ENCODE data around the gene SNAP25. TPM values are rescaled to one million over a fixed set of nuclear protein-coding genes. Genes with fewer than 3 reads are reported as not detected.

SNAP25 gene
- total RNA-seq, 2 donors from 2014 or later: 0.11 TPM; not detected in 1

GRCh38 chr20:10255846-10256245 lies 37.2 kb downstream of the SNAP25 start:
- WGBS, 2 experiments (ENCODE audit: insufficient coverage in 1 of 2, insufficient read length in 1 of 2): no CpG with 5 or more reads among the region's 1 CpG
- no peak for TF ChIP-seq CTCF (conservative IDR thresholded peaks at IDR 0.05)
- no peak overlapping the region for H3K27ac ChIP-seq (ENCODE audit: low read depth, low read length)
- Mint-ChIP-seq H3K27me3 (ENCODE audit: insufficient read depth) (no peaks in the 10 kb centered on the region), H3K9me3 (no peaks in the 10 kb centered on the region), H3K36me3 (ENCODE audit: low read depth) (no peaks in the 10 kb centered on the region), H3K4me1 (peaks cover 8% of the 10 kb centered on the region), H3K4me3 (no peak overlapping the region), H3K27ac (no peak overlapping the region)
- no peak overlapping the region for H3K9ac ChIP-seq (ENCODE audit: extremely low read depth, low read length, poor library complexity, severe bottlenecking)
- no peak for DNase-seq
- no peak overlapping the region for H3K4me3 ChIP-seq (ENCODE audit: low read length)
- no peaks in the 10 kb centered on the region for H3K36me3 ChIP-seq (ENCODE audit: control insufficient read depth, insufficient read depth, low read length)
- no peaks in the 10 kb centered on the region for H3K27me3 ChIP-seq (ENCODE audit: control insufficient read depth, insufficient read depth, low read length, poor library complexity, severe bottlenecking)
- no peaks in the 10 kb centered on the region for H3K4me1 ChIP-seq (ENCODE audit: control insufficient read depth, insufficient read depth, low read length)
- no peaks in the 10 kb centered on the region for H3K9me3 ChIP-seq (ENCODE audit: control insufficient read depth, low read length)

- H3K36me3 ChIP-seq (ENCODE audit: control insufficient read depth, insufficient read depth, low read length): no peaks in the 10 kb centered on the region
- no peak overlapping the region for H3K4me3 Mint-ChIP-seq
- no peaks in the 10 kb centered on the region for H3K27me3 ChIP-seq (ENCODE audit: control insufficient read depth, insufficient read depth, low read length, poor library complexity, severe bottlenecking)
- H3K4me1 Mint-ChIP-seq: peaks cover 7% of the 10 kb centered on the region
- H3K9ac ChIP-seq (ENCODE audit: extremely low read depth, low read length, poor library complexity, severe bottlenecking): no peak overlapping the region
- H3K4me3 ChIP-seq (ENCODE audit: low read length): no peak overlapping the region
- H3K27me3 Mint-ChIP-seq (ENCODE audit: insufficient read depth): no peaks in the 10 kb centered on the region
- no peaks in the 10 kb centered on the region for H3K9me3 Mint-ChIP-seq
- H3K27ac ChIP-seq (ENCODE audit: low read depth, low read length): no peak overlapping the region
- H3K4me1 ChIP-seq (ENCODE audit: control insufficient read depth, insufficient read depth, low read length): peaks cover 3% of the 10 kb centered on the region
- no peaks in the 10 kb centered on the region for H3K9me3 ChIP-seq (ENCODE audit: control insufficient read depth, low read length)
- DNase-seq: no peak
- no peak for TF ChIP-seq CTCF (conservative IDR thresholded peaks at IDR 0.05)
- no peaks in the 10 kb centered on the region for H3K36me3 Mint-ChIP-seq (ENCODE audit: low read depth)
- H3K27ac Mint-ChIP-seq: no peak overlapping the region
Measured at GRCh38 chr20:10259166-10259565, 40.5 kb downstream of the SNAP25 start.

GRCh38 chr20:10260316-10260715 lies 41.7 kb downstream of the SNAP25 start:
- H3K36me3 Mint-ChIP-seq (ENCODE audit: low read depth): no peaks in the 10 kb centered on the region
- no peak for TF ChIP-seq CTCF (conservative IDR thresholded peaks at IDR 0.05)
- H3K9me3 Mint-ChIP-seq: no peaks in the 10 kb centered on the region
- Histone ChIP-seq H3K27ac (ENCODE audit: low read depth, low read length) (no peak overlapping the region), H3K4me3 (ENCODE audit: low read length) (no peak overlapping the region), H3K4me1 (ENCODE audit: control insufficient read depth, insufficient read depth, low read length) (peaks cover 3% of the 10 kb centered on the region), H3K9ac (ENCODE audit: extremely low read depth, low read length, poor library complexity, severe bottlenecking) (no peak overlapping the region), H3K27me3 (ENCODE audit: control insufficient read depth, insufficient read depth, low read length, poor library complexity, severe bottlenecking) (no peaks in the 10 kb centered on the region), H3K36me3 (ENCODE audit: control insufficient read depth, insufficient read depth, low read length) (no peaks in the 10 kb centered on the region), H3K9me3 (ENCODE audit: control insufficient read depth, low read length) (no peaks in the 10 kb centered on the region)
- peaks cover 7% of the 10 kb centered on the region for H3K4me1 Mint-ChIP-seq
- WGBS, 2 experiments (ENCODE audit: insufficient coverage in 1 of 2, insufficient read length in 1 of 2): 55% methylated on average over 1 of the region's 1 CpG; no CpG with 5 or more reads in 1 of the 2 experiments
- H3K27ac Mint-ChIP-seq: no peak overlapping the region
- no peak overlapping the region for H3K4me3 Mint-ChIP-seq
- DNase-seq: no peak
- H3K27me3 Mint-ChIP-seq (ENCODE audit: insufficient read depth): no peaks in the 10 kb centered on the region

Measured in endodermal cell (in vitro differentiated cells).